HG03045 (cell line): ENCODE results near the gene ZNRF1.
"Not testable (repeated sequence)": the region's sequence is repeated elsewhere in the genome, so short reads cannot be mapped to it uniquely, and the experiment has no call there.

Experiments used
- ATAC-seq: cut with Tn5 transposase; IDR thresholded peaks from one replicate; pipeline ENCODE4 v1.9.1; 2021; ENCODE audit warnings: mild to moderate bottlenecking, moderate library complexity; ENCODE audit not compliant: unreplicated experiment

Gene ZNRF1

GRCh38 chr16:75026239-75026891, 27.5 kb downstream of the ZNRF1 start:
- ATAC-seq = not testable (repeated sequence)

- no peak for ATAC-seq
Observed at GRCh38 chr16:75026892-75027391, 28.1 kb downstream of the ZNRF1 start.

GRCh38 chr16:75027520-75028300, 28.9 kb downstream of the ZNRF1 start:
- ATAC-seq = no peak

- ATAC-seq = no peak
Observed at GRCh38 chr16:75028544-75029135, 29.8 kb downstream of the ZNRF1 start.

- no peak for ATAC-seq
Observed at GRCh38 chr16:75029854-75030253, 31.0 kb downstream of the ZNRF1 start.

- ATAC-seq = no peak
Observed at GRCh38 chr16:75032655-75033054, 33.8 kb downstream of the ZNRF1 start.

- no peak for ATAC-seq
Observed at GRCh38 chr16:75035410-75035968, 36.7 kb downstream of the ZNRF1 start.

- no peak for ATAC-seq
Observed at GRCh38 chr16:75038036-75038858, 39.4 kb downstream of the ZNRF1 start.

- ATAC-seq = no peak
Observed at GRCh38 chr16:75039941-75040340, 41.1 kb downstream of the ZNRF1 start.

GRCh38 chr16:75042426-75043174, 43.8 kb downstream of the ZNRF1 start:
- no peak for ATAC-seq

- no peak for ATAC-seq
Observed at GRCh38 chr16:75043175-75043895, 44.5 kb downstream of the ZNRF1 start.

- ATAC-seq = no peak
Observed at GRCh38 chr16:75044800-75045361, 46.1 kb downstream of the ZNRF1 start.

- no peak for ATAC-seq
Observed at GRCh38 chr16:75045424-75045823, 46.6 kb downstream of the ZNRF1 start.

- ATAC-seq = no peak
Observed at GRCh38 chr16:75048054-75048453, 49.2 kb downstream of the ZNRF1 start.

GRCh38 chr16:75048530-75048929, 49.7 kb downstream of the ZNRF1 start:
- no peak for ATAC-seq

- ATAC-seq = no peak
Observed at GRCh38 chr16:75052481-75053202, 53.8 kb downstream of the ZNRF1 start.

- ATAC-seq = no peak
Observed at GRCh38 chr16:75053791-75054555, 55.1 kb downstream of the ZNRF1 start.

GRCh38 chr16:75054556-75054947, 55.7 kb downstream of the ZNRF1 start:
- ATAC-seq = no peak
